Stimulated activated CD4-positive, alpha-beta T cell treated with anti-CD3 and anti-CD28 coated beads, Interleukin-1b, Interleukin-23, amount 100 ng/mL, for 1 hour (primary cell): ENCODE results near the gene TPPP2.

Experiments
- DNase-seq, 2 donors: peaks; one replicate each; pipeline ENCODE4 v3.0.0-alpha.2; 2020; ENCODE audit warnings: low read depth in 2 of 2

The TPPP2 gene

GRCh38 chr14:21057803-21058675, 28.0 kb downstream of the TPPP2 start, which contains the start of gene RNASE8:
Gene RNASE8, plus strand, starts transcription at chr14:21057822. Its CDS starts 71 bp downstream, at chr14:21057893.
- DNase-seq: no peak

- no peak for DNase-seq
These were observed 28.9 kb downstream of the TPPP2 start for GRCh38 chr14:21058903-21059302.

- DNase-seq: no peak
These were observed 30.0 kb downstream of the TPPP2 start for GRCh38 chr14:21059842-21060613.

- no peak for DNase-seq
These were observed 30.8 kb downstream of the TPPP2 start for GRCh38 chr14:21060614-21061346.

DNA sequence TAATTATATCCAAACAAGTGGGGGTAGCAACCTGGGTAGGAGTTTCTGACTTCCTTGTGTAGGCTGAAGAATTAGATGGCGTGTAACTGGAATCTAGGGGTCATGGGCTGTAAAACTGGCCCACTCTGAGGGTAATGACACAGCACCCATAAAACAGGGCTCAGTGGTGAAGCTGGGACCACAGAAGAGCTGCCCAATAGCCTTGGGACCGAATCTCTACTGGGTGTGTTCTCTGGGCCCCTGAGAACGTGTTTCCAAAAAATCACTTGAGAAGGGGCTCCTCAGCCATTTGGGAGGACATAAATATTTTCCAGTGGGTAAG, 31.3 kb downstream of the TPPP2 start:
- DNase-seq: no peak

DNA sequence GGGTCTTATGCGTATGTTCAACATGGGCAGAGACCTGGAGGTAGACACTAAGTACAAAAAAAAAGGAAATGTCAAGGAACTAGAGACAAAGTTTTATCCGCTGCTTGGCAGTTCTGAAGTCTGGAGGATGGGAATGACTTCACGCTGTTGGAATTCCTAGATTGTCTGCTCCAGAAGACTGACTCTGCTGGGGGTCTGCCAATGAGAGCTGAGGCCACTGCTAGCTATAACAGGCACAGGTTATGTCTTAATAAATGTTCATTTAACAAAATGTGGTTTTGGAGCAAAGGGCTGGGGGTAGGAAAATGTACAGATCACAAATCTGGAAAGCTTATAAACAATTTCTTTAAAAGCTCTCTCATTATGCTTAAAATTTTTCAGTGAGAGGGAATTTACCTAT, 33.5 kb downstream of the TPPP2 start:
- DNase-seq: no peak

DNA sequence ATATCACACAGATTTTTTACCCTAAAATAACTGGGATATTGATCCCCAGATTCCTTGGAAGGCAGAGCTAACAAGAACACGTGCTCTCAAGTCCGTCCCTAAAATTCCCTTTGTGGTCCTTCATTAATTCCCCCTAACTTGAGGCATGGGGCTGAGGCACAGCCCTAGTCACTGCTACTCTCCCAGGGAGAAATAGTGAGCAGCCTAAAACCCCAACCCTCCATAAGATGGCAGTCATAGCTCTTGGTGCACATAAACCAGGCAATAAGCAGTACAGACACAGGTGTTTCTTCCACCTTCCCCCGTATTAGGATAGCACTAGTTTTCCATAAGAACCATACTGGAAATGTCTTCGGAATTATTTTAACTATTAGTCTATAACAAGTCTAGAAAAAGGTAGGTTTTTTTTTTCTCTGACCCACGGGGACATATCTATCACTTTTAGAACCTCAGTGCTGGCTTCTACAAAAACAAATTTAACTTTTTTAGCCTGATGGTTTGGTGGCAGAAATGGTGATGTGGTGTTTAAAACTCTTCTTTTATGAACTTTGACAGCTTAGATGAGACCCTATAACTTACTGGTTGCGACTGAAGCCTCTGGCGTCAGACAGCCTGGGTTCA, 37.0 kb downstream of the TPPP2 start:
- no peak for DNase-seq

GRCh38 chr14:21068521-21069387, 38.7 kb downstream of the TPPP2 start:
- peak in 1 of 2 donors; percentile 18 for DNase-seq

- no peak for DNase-seq
These were observed 39.5 kb downstream of the TPPP2 start for GRCh38 chr14:21069388-21070082.

DNA sequence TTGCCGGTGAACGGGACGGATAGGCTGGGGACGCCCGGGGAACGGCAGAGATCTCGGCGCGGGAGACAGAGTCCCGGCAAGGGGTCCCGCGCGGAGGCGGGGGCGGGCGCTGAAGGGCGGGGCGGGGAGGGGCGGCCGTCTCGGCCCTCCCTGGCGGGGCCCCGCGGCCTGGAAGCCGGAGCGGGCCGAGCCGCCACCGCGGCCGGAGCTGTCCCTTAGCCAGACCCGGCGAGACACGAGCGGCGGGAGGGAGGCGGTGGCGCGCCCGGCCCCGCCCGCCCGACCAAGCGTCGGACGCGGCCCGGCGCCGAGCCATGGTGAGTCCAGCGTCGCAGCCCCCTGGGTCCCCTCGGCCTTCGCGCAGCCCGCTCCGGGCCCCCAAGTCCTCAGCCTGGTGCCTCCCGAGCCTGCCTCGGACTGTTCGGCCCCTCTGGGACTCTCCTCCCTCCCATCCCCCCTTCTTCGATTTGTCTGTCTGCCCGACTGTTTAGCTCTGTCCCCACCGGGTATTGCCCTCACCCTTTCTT, 40.1 kb downstream of the TPPP2 start, which contains the start of gene ARHGEF40:
Gene ARHGEF40 (plus strand): TSS at position 222 of the 527 bp plus-strand sequence. CDS start 93 bp downstream, at position 315.
- DNase-seq: no peak

DNA sequence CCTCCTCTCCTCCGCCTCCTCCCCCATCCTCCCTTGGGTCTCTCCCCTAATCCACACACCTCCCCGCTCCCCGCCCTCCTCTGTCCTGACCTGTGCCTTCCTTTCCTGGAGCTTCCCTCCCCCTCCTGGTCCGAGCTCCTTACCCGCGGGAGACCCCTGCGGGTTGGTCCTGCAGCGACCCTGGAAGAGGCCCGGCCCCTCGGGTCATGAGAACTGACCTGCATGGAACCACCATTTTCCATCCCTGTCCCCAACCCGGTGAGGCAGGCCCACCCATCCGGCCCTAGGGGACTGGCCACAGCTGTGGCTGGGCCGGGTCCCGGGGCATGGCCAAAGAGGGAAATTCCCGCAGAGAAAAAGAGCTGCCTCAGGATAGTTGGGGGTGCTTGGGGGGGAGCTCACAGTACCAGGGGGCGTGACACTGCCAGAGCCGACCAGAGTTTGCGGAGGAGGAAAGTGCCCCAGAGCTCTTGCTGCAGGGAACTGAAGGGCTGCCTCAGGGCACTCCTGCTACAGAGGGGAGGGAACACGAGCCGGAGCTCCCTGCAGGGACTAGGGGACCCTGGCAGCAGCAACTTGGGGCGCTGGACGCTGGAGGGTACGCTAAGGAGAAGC, 40.7 kb downstream of the TPPP2 start:
- no peak for DNase-seq

- DNase-seq: peak in 1 of 2 donors; percentile 14
These were observed 41.4 kb downstream of the TPPP2 start for GRCh38 chr14:21071225-21072030.

GRCh38 chr14:21072031-21072473, 42.0 kb downstream of the TPPP2 start:
- no peak for DNase-seq

- no peak for DNase-seq
These were observed 42.8 kb downstream of the TPPP2 start for GRCh38 chr14:21072781-21073339.

- no peak for DNase-seq
These were observed 43.9 kb downstream of the TPPP2 start for GRCh38 chr14:21073921-21074320.

- no peak for DNase-seq
These were observed 44.6 kb downstream of the TPPP2 start for GRCh38 chr14:21074398-21075272.
